GM11168 (cell line): ENCODE data around the gene ABHD17C.
"Not testable (repeated sequence)": the region's sequence is repeated elsewhere in the genome, so short reads cannot be mapped to it uniquely, and the experiment has no call there.

Experiments
- in situ Hi-C: fragments of 300-500 bp; cut with MboI; formaldehyde crosslinking; loops from one replicate; pipeline ENCODE4 v1.12.0; 2022; ENCODE audit warnings: low sequenced_read_pairs; ENCODE audit not compliant: unreplicated experiment

The ABHD17C gene

GRCh38 chr15:80695099-80695910 lies at the start of gene ABHD17C:
ABHD17C (plus strand) TSS chr15:80695310; CDS start chr15:80695430, 120 bp downstream.
- in situ Hi-C loops, result no loop called here

- in situ Hi-C loops, result no loop called here
Observed at GRCh38 chr15:80645494-80646065, 49.5 kb upstream of the ABHD17C start.

- in situ Hi-C loops, result not testable (repeated sequence)
Observed at GRCh38 chr15:80647424-80647823, 47.7 kb upstream of the ABHD17C start.

GRCh38 chr15:80654299-80654698 lies 40.8 kb upstream of the ABHD17C start:
- in situ Hi-C loops, result no loop called here

- in situ Hi-C loops, result no loop called here
Observed at GRCh38 chr15:80659375-80659774, 35.7 kb upstream of the ABHD17C start.

- in situ Hi-C loops, result no loop called here
Observed at GRCh38 chr15:80660119-80660518, 35.0 kb upstream of the ABHD17C start.

GRCh38 chr15:80662129-80662528 lies 33.0 kb upstream of the ABHD17C start:
- in situ Hi-C loops, result no loop called here

- in situ Hi-C loops, result no loop called here
Observed at GRCh38 chr15:80662757-80663553, 32.2 kb upstream of the ABHD17C start.

GRCh38 chr15:80665151-80665550 lies 30.0 kb upstream of the ABHD17C start:
- in situ Hi-C loops, result no loop called here

- in situ Hi-C loops, result no loop called here
Observed at GRCh38 chr15:80667936-80668335, 27.2 kb upstream of the ABHD17C start.

GRCh38 chr15:80668546-80669236 lies 26.4 kb upstream of the ABHD17C start:
- in situ Hi-C loops, result no loop called here

- in situ Hi-C loops, result no loop called here
Observed at GRCh38 chr15:80669663-80670273, 25.3 kb upstream of the ABHD17C start.

- in situ Hi-C loops, result no loop called here
Observed at GRCh38 chr15:80673561-80674244, 21.4 kb upstream of the ABHD17C start.

GRCh38 chr15:80674245-80674614 lies 20.9 kb upstream of the ABHD17C start:
- in situ Hi-C loops, result no loop called here

- in situ Hi-C loops, result no loop called here
Observed at GRCh38 chr15:80677041-80677440, 18.1 kb upstream of the ABHD17C start.

GRCh38 chr15:80679167-80679803 lies 15.8 kb upstream of the ABHD17C start:
- in situ Hi-C loops, result no loop called here

GRCh38 chr15:80679804-80680175 lies 15.3 kb upstream of the ABHD17C start:
- in situ Hi-C loops, result no loop called here

GRCh38 chr15:80682201-80682600 lies 12.9 kb upstream of the ABHD17C start:
- in situ Hi-C loops, result no loop called here

GRCh38 chr15:80684697-80685096 lies 10.4 kb upstream of the ABHD17C start:
- in situ Hi-C loops, result no loop called here
